Sigmoid colon (tissue), 7 donors: ENCODE data around the gene SRPX. TPM values are rescaled to one million over a fixed set of nuclear protein-coding genes. Genes with fewer than 3 reads are reported as not detected.
A peak's percentile ranks its signal among the peaks of the same experiment; 100 is the strongest.

ENCODE experiments used
- DNase-seq: peaks from one replicate; pipeline ENCODE4 v3.0.0-alpha.2; 2019
- H3K27ac ChIP-seq, 4 donors: fragments of 200-600 bp; sonication (generic); one replicate each; pipeline ENCODE4 v1.5.1; 2016 to 2019; ENCODE audit warnings: mild to moderate bottlenecking in 1 of 4
- H3K27me3 ChIP-seq, 3 donors: fragments of 200-600 bp; sonication (generic); one replicate each; pipeline ENCODE4 v1.5.1; 2019; ENCODE audit warnings: mild to moderate bottlenecking in 1 of 3
- H3K36me3 ChIP-seq, 4 donors: fragments of 200-600 bp; sonication (generic); one replicate each; pipeline ENCODE4 v1.5.1; 2016 to 2019
- H3K4me1 ChIP-seq, 4 donors: fragments of 200-600 bp; sonication (generic); one replicate each; pipeline ENCODE4 v1.5.1; 2017 to 2019
- H3K4me3 ChIP-seq, 4 donors: fragments of 200-600 bp; sonication (generic); one replicate each; pipeline ENCODE4 v1.5.1; 2017 to 2019; ENCODE audit warnings: mild to moderate bottlenecking in 2 of 4, moderate library complexity in 1 of 4
- H3K9me3 ChIP-seq, 4 donors: fragments of 200-600 bp in 3 of 4; sonication (generic) in 3 of 4; one replicate each; pipeline versions ENCODE4 v1.5.1 to v1.6.1; 2013 to 2019
- EP300 ChIP-seq, 4 donors: sonication (generic); formaldehyde crosslinking; IDR thresholded peaks; one replicate each; pipeline ENCODE4 v1.6.1; 2017; ENCODE audit warnings: antibody characterized with exemption in 4 of 4
- POLR2A ChIP-seq, 2 donors: fragments of 450-650 bp; IDR thresholded peaks; one replicate each; pipeline ENCODE4 v1.6.1; 2016; ENCODE audit warnings: antibody characterized with exemption in 2 of 2, mild to moderate bottlenecking in 2 of 2, moderate library complexity in 2 of 2
- POLR2AphosphoS5 ChIP-seq, 4 donors: sonication (generic); formaldehyde crosslinking; IDR thresholded peaks; one replicate each; pipeline ENCODE4 v1.6.1; 2017; ENCODE audit warnings: antibody characterized with exemption in 4 of 4
- WGBS, 2 donors: extraction: QIAGEN DNeasy Blood & Tissue Kit; methylation state at CpG; one replicate each; pipeline ENCODE4 v1.1.7; 2013; 5-methylcytosine and 5-hydroxymethylcytosine counted together
- intact Hi-C: fragments of 100-400 bp; cut with DNase I; formaldehyde crosslinking; loops from one replicate; pipeline ENCODE4 v1.15.1; 2023
- polyA plus RNA-seq, 3 donors: library from polyadenylated mRNA; stranded (reverse); fragments of 200-250 nt; gene quantifications; one replicate each; pipeline ENCODE4 v1.2.3, GENCODE V29; 2013
- total RNA-seq, 4 donors: library from RNA; depleted of rRNA; stranded (reverse); fragments of >200 nt; gene quantifications; one replicate each; pipeline ENCODE4 v1.1.0, GENCODE V29; 2016
- TF ChIP-seq, protein P1 (sequence below), 4 experiments: fragments of 450-650 bp in 3 of 4; fragments of 200-600 bp in 1 of 4; IDR thresholded peaks; one replicate each; pipeline ENCODE4 v1.5.1; 2016 to 2019; ENCODE audit warnings: antibody characterized with exemption in 4 of 4, mild to moderate bottlenecking in 3 of 4, moderate library complexity in 2 of 4
- donor health status: healthy with polysubstance abuse.
- donor health status: Bipolar disorder and iron deficiency.
- donor health status: healthy.

Gene SRPX
- total and polyA plus RNA-seq, 7 donors = 12.0 to 169 (median 134) TPM

DNA sequence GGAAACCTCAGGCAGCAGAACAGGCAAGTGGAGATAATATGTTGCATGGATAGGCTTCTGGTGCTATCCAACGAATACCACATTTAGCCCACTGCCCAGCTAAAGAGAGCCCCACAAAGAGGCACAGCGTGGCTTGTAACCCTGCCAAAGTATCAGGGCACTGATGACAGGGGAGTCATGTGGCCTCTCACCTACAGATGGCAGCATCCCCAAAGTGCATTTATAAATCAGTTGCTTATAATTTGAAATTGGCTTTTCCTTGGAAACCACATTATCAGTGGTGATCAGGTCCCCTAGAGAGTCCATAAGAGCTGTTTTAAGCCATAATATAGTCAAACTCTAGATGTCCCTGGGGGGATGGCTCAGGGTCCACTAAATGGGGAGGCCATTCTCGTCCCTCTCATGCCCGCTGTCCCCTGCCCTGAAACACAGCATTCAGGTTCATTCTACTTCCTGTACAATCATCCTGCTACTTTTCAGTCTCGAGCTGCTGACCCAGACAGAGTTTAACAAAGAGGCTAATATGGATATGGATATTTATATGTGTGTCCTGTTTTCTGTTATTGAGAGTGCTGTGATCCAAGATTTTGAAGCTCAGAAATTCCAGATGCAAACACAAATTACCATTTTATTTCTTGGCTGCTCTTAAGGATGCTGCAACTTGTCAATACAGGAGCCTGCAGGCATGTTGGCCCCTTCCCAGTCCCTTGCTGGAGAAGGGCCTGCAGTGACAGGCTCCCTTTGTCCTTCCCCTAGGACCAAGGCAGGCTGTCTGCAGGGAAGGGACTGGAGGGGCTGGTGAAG is 28.5 kb downstream of the SRPX start:
- Histone ChIP-seq H3K27me3 (peaks cover 0 to 3% (median 0%) of the 10 kb centered on the region in 3 donors), H3K9me3 (no peaks in the 10 kb centered on the region), H3K4me3 (no peak overlapping the region), H3K27ac (peak overlapping the region in 3 of 4 donors; percentile 28 to 56 (median 44)), H3K36me3 (no peaks in the 10 kb centered on the region), H3K4me1 (peaks cover 0 to 19% (median 9%) of the 10 kb centered on the region in 4 donors)
- no peak for DNase-seq
- 47 to 49% methylated on average over 5 of the region's 5 CpGs for WGBS, 2 donors
- intact Hi-C loops = no loop called here
- TF ChIP-seq, protein P1, sequence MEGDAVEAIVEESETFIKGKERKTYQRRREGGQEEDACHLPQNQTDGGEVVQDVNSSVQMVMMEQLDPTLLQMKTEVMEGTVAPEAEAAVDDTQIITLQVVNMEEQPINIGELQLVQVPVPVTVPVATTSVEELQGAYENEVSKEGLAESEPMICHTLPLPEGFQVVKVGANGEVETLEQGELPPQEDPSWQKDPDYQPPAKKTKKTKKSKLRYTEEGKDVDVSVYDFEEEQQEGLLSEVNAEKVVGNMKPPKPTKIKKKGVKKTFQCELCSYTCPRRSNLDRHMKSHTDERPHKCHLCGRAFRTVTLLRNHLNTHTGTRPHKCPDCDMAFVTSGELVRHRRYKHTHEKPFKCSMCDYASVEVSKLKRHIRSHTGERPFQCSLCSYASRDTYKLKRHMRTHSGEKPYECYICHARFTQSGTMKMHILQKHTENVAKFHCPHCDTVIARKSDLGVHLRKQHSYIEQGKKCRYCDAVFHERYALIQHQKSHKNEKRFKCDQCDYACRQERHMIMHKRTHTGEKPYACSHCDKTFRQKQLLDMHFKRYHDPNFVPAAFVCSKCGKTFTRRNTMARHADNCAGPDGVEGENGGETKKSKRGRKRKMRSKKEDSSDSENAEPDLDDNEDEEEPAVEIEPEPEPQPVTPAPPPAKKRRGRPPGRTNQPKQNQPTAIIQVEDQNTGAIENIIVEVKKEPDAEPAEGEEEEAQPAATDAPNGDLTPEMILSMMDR (IDR thresholded peaks at IDR 0.05) = peak in 2 of 4 experiments; percentile 16 to 36
- no peak for TF ChIP-seq POLR2AphosphoS5 (IDR thresholded peaks at IDR 0.05)

DNA sequence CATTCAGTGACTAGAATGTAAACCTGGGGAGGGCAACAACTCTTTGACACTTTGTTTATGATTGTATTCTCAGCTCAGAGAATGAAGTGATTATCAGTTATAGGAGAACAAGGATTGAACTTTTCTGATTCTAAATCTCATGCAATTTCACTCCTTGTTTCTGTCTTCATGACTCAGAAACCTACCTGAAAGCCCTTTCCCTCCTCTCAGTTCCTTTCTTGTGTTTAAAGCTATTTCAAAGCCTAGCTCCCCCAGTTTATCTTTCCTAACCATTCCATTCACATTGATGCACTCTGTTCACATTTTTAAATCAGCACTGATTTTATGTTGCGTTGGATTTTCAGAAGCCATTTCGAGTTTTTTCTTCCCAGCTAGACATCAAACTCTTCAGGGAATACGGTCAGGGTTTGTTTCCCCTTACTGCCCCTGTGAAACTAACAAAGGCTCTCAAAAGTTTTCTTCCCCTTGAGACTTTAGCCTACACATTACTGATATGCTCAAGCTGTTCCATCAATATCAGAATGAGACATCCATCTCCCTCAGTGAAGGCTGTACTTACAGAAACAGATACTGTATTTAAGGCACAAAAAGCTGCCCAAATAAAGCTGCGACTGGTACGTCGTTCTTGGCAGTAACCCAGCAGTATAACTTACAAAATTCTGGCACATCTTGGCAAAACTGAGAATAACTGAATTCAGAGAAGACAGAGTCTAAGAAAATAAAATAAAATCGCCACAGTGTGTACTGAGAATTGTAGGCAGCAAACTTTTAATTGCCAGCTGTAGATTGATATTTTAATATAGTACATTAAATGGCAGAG is 31.0 kb downstream of the SRPX start:
- intact Hi-C loops = no loop called here
- no peaks in the 10 kb centered on the region for H3K27me3 ChIP-seq
- 61 to 70% methylated on average over 7 of the region's 7 CpGs for WGBS, 2 donors
- no peak for TF ChIP-seq POLR2AphosphoS5 (IDR thresholded peaks at IDR 0.05)
- no peak for TF ChIP-seq EP300 (IDR thresholded peaks at IDR 0.05)
- TF ChIP-seq, protein P1 (IDR thresholded peaks at IDR 0.05) = no peak
- TF ChIP-seq POLR2A (IDR thresholded peaks at IDR 0.05) = no peak
- peaks cover 0 to 19% (median 9%) of the 10 kb centered on the region in 4 donors for H3K4me1 ChIP-seq
- H3K36me3 ChIP-seq = no peaks in the 10 kb centered on the region
- H3K9me3 ChIP-seq = no peaks in the 10 kb centered on the region
- no peak overlapping the region for H3K27ac ChIP-seq
- DNase-seq = no peak
- H3K4me3 ChIP-seq = no peak overlapping the region

DNA sequence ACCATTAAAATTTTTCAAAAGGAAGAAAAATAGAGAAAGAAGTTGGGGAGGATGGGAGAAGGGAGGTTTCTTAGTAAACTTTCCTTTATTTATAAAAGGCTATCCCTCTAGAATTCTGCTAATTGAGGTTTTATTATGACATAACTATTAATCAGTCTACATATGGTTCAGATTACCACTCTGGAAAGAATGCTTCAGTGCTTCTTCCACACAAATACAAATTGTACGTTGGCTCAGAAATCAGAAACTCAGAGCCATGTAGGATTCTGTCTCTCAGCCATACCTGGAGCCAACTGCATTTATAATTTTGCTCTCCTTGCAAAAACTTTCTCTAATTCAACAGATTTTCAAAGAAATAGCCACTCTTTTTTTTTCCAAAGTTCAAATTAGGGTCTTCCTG is 37.1 kb downstream of the SRPX start:
- H3K4me3 ChIP-seq = no peak overlapping the region
- H3K27ac ChIP-seq = no peak overlapping the region
- TF ChIP-seq, protein P1 (IDR thresholded peaks at IDR 0.05) = no peak
- no peaks in the 10 kb centered on the region for H3K27me3 ChIP-seq
- intact Hi-C loops = no loop called here
- WGBS, 2 donors = 69 to 73% methylated on average over 1 of the region's 1 CpG
- H3K4me1 ChIP-seq = peaks cover 0 to 5% (median 0%) of the 10 kb centered on the region in 4 donors
- no peak for DNase-seq
- no peaks in the 10 kb centered on the region for H3K36me3 ChIP-seq
- H3K9me3 ChIP-seq = no peaks in the 10 kb centered on the region

DNA sequence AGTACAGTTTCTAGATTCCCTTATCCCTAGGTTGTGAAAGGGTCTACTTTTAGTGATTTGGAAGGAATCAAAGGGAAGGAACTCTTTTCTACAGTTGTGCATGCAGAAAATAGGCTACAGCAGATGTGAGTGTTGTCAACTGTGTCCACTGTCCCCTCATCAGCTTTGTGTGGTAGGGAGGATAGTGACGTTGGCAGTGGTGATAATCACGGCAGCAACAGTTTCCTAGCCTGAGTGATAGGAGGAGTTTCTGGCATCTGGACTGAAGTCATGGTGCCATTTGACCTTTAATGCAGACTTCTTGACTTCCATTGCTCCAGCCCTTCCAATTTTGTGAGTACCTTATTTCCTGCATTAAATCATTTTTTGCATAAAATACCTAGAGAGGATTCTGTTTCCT is 39.3 kb downstream of the SRPX start:
- Histone ChIP-seq H3K36me3 (no peaks in the 10 kb centered on the region), H3K9me3 (no peaks in the 10 kb centered on the region), H3K27ac (no peak overlapping the region), H3K27me3 (no peaks in the 10 kb centered on the region), H3K4me3 (no peak overlapping the region), H3K4me1 (peaks cover 0 to 5% (median 0%) of the 10 kb centered on the region in 4 donors)
- WGBS, 2 donors = 97% methylated on average over 2 of the region's 2 CpGs
- intact Hi-C loops = no loop called here
- DNase-seq = no peak
- TF ChIP-seq, protein P1 (IDR thresholded peaks at IDR 0.05) = no peak
- TF ChIP-seq POLR2AphosphoS5 (IDR thresholded peaks at IDR 0.05) = no peak
- no peak for TF ChIP-seq POLR2A (IDR thresholded peaks at IDR 0.05)
- no peak for TF ChIP-seq EP300 (IDR thresholded peaks at IDR 0.05)
